IgD-negative memory B cell (primary cell): ENCODE measurements around the gene KRTAP29-1. TPM values are rescaled to one million over a fixed set of nuclear protein-coding genes. Genes with fewer than 3 reads are reported as not detected.
"Not testable (repeated sequence)": the region's sequence is repeated elsewhere in the genome, so short reads cannot be mapped to it uniquely, and the experiment has no call there.

Source experiments
- H3K27ac Mint-ChIP-seq, 3 donors: one replicate each; pipeline ENCODE4 v1.8.0; 2020 to 2022; ENCODE audit warnings: mild to moderate bottlenecking in 3 of 3, mixed read lengths in 3 of 3, moderate library complexity in 1 of 3
- H3K27me3 Mint-ChIP-seq: one replicate; pipeline ENCODE4 v1.8.0; 2021; ENCODE audit warnings: mixed read lengths
- H3K36me3 Mint-ChIP-seq: one replicate; pipeline ENCODE4 v1.8.0; 2020; ENCODE audit warnings: mild to moderate bottlenecking, mixed read lengths
- H3K4me1 Mint-ChIP-seq, 3 donors: one replicate each; pipeline ENCODE4 v1.8.0; 2020 to 2022; ENCODE audit warnings: mixed read lengths in 3 of 3, mild to moderate bottlenecking in 1 of 3
- H3K4me3 Mint-ChIP-seq, 4 donors: one replicate each; pipeline ENCODE4 v1.8.0; 2020 to 2022; ENCODE audit warnings: mild to moderate bottlenecking in 4 of 4, mixed read lengths in 4 of 4, moderate library complexity in 3 of 4
- H3K9me3 Mint-ChIP-seq, 3 donors: one replicate each; pipeline ENCODE4 v1.8.0; 2020 to 2021; ENCODE audit warnings: mixed read lengths in 3 of 3, mild to moderate bottlenecking in 1 of 3
- polyA plus RNA-seq: library from polyadenylated mRNA; unstranded; fragments of 300-500 nt; fragmentation: Illumina TruSeq; gene quantifications from one replicate; pipeline ENCODE4 v1.2.3, GENCODE V29; 2021

Gene KRTAP29-1
- polyA plus RNA-seq, 1 donor from 2014 or later: not detected

DNA sequence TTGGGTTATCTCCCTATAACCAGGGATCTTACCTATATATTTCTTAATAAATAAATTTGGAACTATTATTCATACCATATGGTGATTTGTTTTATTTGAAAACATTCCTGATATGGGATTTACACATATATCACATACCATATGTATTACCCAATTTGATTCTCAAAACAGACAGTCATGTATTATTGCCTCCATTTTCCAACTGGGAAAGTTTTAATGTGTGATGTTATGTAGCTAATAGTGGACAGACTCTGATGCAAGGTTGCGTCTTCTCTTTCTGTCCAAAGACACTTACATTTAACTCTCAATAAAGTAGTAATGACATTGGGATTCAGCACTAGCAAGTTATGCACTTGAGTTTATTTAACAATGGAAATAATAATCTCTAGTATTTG is 46.4 kb downstream of the KRTAP29-1 start:
- H3K9me3 Mint-ChIP-seq: peaks cover 0 to 1% (median 0%) of the 10 kb centered on the region in 3 donors
- no peak overlapping the region for H3K4me3 Mint-ChIP-seq
- peaks cover 17% of the 10 kb centered on the region for H3K27me3 Mint-ChIP-seq
- no peak overlapping the region for H3K27ac Mint-ChIP-seq
- H3K36me3 Mint-ChIP-seq: no peaks in the 10 kb centered on the region
- H3K4me1 Mint-ChIP-seq: peaks cover 0 to 11% (median 0%) of the 10 kb centered on the region in 3 donors

DNA sequence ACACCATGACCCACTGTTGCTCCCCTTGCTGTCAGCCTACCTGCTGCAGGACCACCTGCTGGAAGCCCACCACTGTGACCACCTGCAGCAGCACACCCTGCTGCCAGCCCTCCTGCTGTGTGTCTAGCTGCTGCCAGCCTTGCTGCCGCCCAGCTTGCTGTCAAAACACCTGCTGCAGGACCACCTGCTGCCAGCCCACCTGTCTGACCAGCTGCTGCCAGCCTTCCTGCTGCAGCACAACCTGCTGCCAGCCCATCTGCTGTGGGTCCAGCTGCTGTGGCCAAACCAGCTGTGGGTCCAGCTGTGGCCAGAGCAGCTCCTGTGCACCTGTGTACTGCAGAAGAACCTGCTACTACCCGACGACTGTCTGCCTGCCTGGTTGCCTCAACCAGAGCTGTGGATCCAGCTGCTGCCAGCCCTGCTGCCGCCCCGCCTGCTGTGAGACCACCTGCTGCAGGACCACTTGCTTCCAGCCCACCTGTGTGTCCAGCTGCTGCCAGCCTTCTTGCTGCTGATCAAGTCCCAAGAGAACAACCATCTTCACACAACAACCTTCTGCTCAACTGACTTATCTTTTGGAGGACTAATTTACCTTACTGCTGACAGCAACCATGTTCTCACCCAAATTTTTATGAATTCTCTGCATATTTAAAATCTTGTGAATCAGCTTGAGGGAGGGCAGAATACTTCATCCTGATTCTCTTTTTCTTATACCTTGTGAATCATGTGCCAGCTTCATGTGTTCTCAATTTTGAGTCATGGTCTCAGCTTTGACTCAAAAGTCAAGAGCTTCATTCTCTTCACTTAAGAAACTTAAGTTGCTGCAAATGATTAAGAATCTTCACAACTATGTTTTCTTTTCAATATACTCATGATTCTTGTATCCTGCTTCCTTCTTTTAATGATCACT is 47.0 kb downstream of the KRTAP29-1 start, which contains the start of gene KRTAP9-9:
Gene KRTAP9-9, plus strand, starts transcription at position 4 of the 910 bp plus-strand sequence.
- H3K27ac Mint-ChIP-seq, H3K4me3 Mint-ChIP-seq, H3K36me3 Mint-ChIP-seq, H3K9me3 Mint-ChIP-seq: not testable (repeated sequence)
- H3K4me1 Mint-ChIP-seq: peaks cover 0 to 11% (median 0%) of the 10 kb centered on the region in 3 donors
- peaks cover 17% of the 10 kb centered on the region for H3K27me3 Mint-ChIP-seq

DNA sequence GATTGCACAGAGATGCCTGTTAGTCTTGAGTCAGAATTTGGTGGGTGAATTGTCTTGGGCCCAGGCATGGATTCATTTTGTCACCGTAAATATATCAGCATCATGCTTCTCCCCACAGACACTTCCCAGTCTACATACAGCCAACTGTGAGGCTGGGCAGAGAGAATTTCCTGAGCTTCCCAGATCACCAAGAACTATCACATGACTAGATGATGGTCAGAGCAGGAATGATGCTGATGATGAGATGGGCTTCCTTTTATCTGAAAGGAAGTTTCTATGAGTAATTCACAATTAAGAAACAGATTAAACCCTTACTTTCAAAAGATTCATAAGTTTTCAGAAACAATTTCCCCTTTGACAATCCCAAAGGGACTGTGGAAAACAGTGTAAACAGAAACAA is 47.8 kb downstream of the KRTAP29-1 start:
- H3K27ac Mint-ChIP-seq: no peak overlapping the region

More for the DNA sequence above, 47.8 kb downstream of the KRTAP29-1 start:
- H3K4me1 Mint-ChIP-seq: peaks cover 0 to 11% (median 0%) of the 10 kb centered on the region in 3 donors
- no peaks in the 10 kb centered on the region for H3K9me3 Mint-ChIP-seq
- no peak overlapping the region for H3K4me3 Mint-ChIP-seq
- H3K36me3 Mint-ChIP-seq: no peaks in the 10 kb centered on the region
- H3K27me3 Mint-ChIP-seq: peaks cover 19% of the 10 kb centered on the region

Other genes with a start within 250 kb of the KRTAP29-1 start
- gene KRTAP2-2, start 247.6 kb downstream of the KRTAP29-1 start, polyA plus RNA-seq: not detected
- not detected for gene KRTAP2-3, start 242.7 kb downstream of the KRTAP29-1 start, polyA plus RNA-seq
- not detected for gene KRTAP2-4, start 237.0 kb downstream of the KRTAP29-1 start, polyA plus RNA-seq
- gene KRTAP4-7, start 218.7 kb downstream of the KRTAP29-1 start, polyA plus RNA-seq: not detected
- not detected for gene KRTAP4-8, start 204.7 kb downstream of the KRTAP29-1 start, polyA plus RNA-seq
- gene KRTAP4-16, start 200.6 kb downstream of the KRTAP29-1 start, polyA plus RNA-seq: not detected
- gene KRTAP4-9, start 197.5 kb downstream of the KRTAP29-1 start, polyA plus RNA-seq: not detected
- not detected for gene KRTAP4-11, start 184.5 kb downstream of the KRTAP29-1 start, polyA plus RNA-seq
- gene KRTAP4-12, start 178.7 kb downstream of the KRTAP29-1 start, polyA plus RNA-seq: not detected
- not detected for gene KRTAP4-6, start 162.3 kb downstream of the KRTAP29-1 start, polyA plus RNA-seq
- not detected for gene KRTAP4-5, start 153.0 kb downstream of the KRTAP29-1 start, polyA plus RNA-seq
- gene KRTAP4-4, start 142.1 kb downstream of the KRTAP29-1 start, polyA plus RNA-seq: not detected
- gene KRTAP4-3, start 134.6 kb downstream of the KRTAP29-1 start, polyA plus RNA-seq: not detected
- gene KRTAP4-2, start 124.6 kb downstream of the KRTAP29-1 start, polyA plus RNA-seq: not detected
- gene KRTAP4-1, start 117.9 kb downstream of the KRTAP29-1 start, polyA plus RNA-seq: not detected
- gene KRTAP9-1, start 113.0 kb downstream of the KRTAP29-1 start, polyA plus RNA-seq: not detected
- gene KRTAP9-2, start 76.2 kb downstream of the KRTAP29-1 start, polyA plus RNA-seq: not detected
- not detected for gene KRTAP9-3, start 70.4 kb downstream of the KRTAP29-1 start, polyA plus RNA-seq
- gene KRTAP9-8, start 64.9 kb downstream of the KRTAP29-1 start, polyA plus RNA-seq: not detected
- not detected for gene KRTAP9-4, start 53.2 kb downstream of the KRTAP29-1 start, polyA plus RNA-seq
- not detected for gene KRTAP9-9, start 47.5 kb downstream of the KRTAP29-1 start, polyA plus RNA-seq
- gene KRTAP9-6, start 37.5 kb downstream of the KRTAP29-1 start, polyA plus RNA-seq: not detected
- gene KRTAP9-7, start 27.2 kb downstream of the KRTAP29-1 start, polyA plus RNA-seq: not detected
- gene KRTAP16-1, start 6.5 kb upstream of the KRTAP29-1 start, polyA plus RNA-seq: not detected
- not detected for gene KRTAP17-1, start 12.9 kb upstream of the KRTAP29-1 start, polyA plus RNA-seq
- gene KRT33A, start 48.0 kb upstream of the KRTAP29-1 start, polyA plus RNA-seq: not detected
- gene KRT33B, start 67.0 kb upstream of the KRTAP29-1 start, polyA plus RNA-seq: not detected
- gene KRT34, start 79.5 kb upstream of the KRTAP29-1 start, polyA plus RNA-seq: not detected
- gene KRT31, start 94.8 kb upstream of the KRTAP29-1 start, polyA plus RNA-seq: not detected
- gene KRT37, start 121.7 kb upstream of the KRTAP29-1 start, polyA plus RNA-seq: not detected
- not detected for gene KRT38, start 138.1 kb upstream of the KRTAP29-1 start, polyA plus RNA-seq
- gene KRT32, start 164.5 kb upstream of the KRTAP29-1 start, polyA plus RNA-seq: not detected
- not detected for gene KRT35, start 178.3 kb upstream of the KRTAP29-1 start, polyA plus RNA-seq
- not detected for gene KRT36, start 187.1 kb upstream of the KRTAP29-1 start, polyA plus RNA-seq
- not detected for gene KRT13, start 202.8 kb upstream of the KRTAP29-1 start, polyA plus RNA-seq
- not detected for gene KRT15, start 216.0 kb upstream of the KRTAP29-1 start, polyA plus RNA-seq
- gene KRT19, start 225.5 kb upstream of the KRTAP29-1 start, polyA plus RNA-seq: not detected